ENCODE data around the gene CALHM1. TPM values are rescaled to one million over a fixed set of nuclear protein-coding genes. Genes with fewer than 3 reads are reported as not detected.

CALHM1 gene
- total RNA-seq, 1 donor = not detected

GRCh38 chr10:103474077-103474476, 15.4 kb upstream of the CALHM1 start:
- no peak overlapping the region for H3K4me3 ChIP-seq (ENCODE audit: low read depth, low read length)
- no peak for TF ChIP-seq CTCF (IDR thresholded peaks at IDR 0.05; ENCODE audit: insufficient read depth, low read length)
- DNase-seq (ENCODE audit: low read depth) = no peak

GRCh38 chr10:103473261-103473671, 14.6 kb upstream of the CALHM1 start:
- no peak for DNase-seq (ENCODE audit: low read depth)
- no peak overlapping the region for H3K4me3 ChIP-seq (ENCODE audit: low read depth, low read length)
- no peak for TF ChIP-seq CTCF (IDR thresholded peaks at IDR 0.05; ENCODE audit: insufficient read depth, low read length)

GRCh38 chr10:103472005-103472404, 13.3 kb upstream of the CALHM1 start:
- DNase-seq (ENCODE audit: low read depth) = no peak
- TF ChIP-seq CTCF (IDR thresholded peaks at IDR 0.05; ENCODE audit: insufficient read depth, low read length) = no peak
- H3K4me3 ChIP-seq (ENCODE audit: low read depth, low read length) = no peak overlapping the region

GRCh38 chr10:103470761-103471653, 12.3 kb upstream of the CALHM1 start:
- H3K4me3 ChIP-seq (ENCODE audit: low read depth, low read length) = no peak overlapping the region
- DNase-seq (ENCODE audit: low read depth) = peak; percentile 69
- TF ChIP-seq CTCF (IDR thresholded peaks at IDR 0.05; ENCODE audit: insufficient read depth, low read length) = no peak

GRCh38 chr10:103469201-103469600, 10.5 kb upstream of the CALHM1 start:
- DNase-seq (ENCODE audit: low read depth) = no peak
- no peak for TF ChIP-seq CTCF (IDR thresholded peaks at IDR 0.05; ENCODE audit: insufficient read depth, low read length)
- H3K4me3 ChIP-seq (ENCODE audit: low read depth, low read length) = no peak overlapping the region

GRCh38 chr10:103467406-103467805, 8.7 kb upstream of the CALHM1 start:
- DNase-seq (ENCODE audit: low read depth) = no peak
- no peak overlapping the region for H3K4me3 ChIP-seq (ENCODE audit: low read depth, low read length)
- TF ChIP-seq CTCF (IDR thresholded peaks at IDR 0.05; ENCODE audit: insufficient read depth, low read length) = no peak

Measured in fibroblast of the aortic adventitia (primary cell).